ENCODE data around the gene HAAO.

DNA sequence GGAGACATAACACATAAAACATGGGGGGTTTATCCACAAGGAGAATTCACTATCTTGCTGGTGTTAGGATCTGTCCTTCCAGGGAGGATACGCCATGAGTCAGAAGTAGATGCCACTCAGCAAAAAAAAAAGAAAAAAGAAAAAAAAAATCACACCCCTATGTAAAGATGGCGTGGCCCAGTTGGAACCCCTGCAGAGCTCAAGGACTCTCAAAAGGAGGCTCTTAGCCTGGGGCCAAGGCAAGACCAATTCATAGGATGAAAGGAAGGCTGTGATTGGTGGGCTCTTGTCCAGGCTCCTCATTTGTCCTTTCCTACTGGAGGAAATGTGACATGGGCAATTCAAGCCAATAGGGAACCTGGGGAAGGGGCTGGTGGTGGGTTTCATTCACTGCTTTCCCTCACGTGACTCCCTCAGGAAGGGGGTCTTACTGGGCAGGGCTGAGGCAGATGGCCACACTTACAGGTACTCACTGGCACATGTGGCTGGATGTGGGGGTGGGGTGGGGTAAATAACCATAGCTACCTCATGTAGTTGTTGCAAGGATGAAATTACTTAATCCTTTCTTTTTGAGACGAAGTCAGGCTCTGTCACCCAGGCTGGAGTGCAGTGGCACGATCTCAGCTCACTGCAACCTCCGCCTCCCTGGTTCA lies 38.7 kb upstream of the HAAO start:
- no peak for TF ChIP-seq POLR2A (IDR thresholded peaks at IDR 0.05; ENCODE audit: low read length)
- TF ChIP-seq GATA1 (IDR thresholded peaks at IDR 0.05; ENCODE audit: low read depth, low read length): no peak

Measured in erythroblast (primary cell).